Measurements from ENCODE around the gene HOXD12.

DNA sequence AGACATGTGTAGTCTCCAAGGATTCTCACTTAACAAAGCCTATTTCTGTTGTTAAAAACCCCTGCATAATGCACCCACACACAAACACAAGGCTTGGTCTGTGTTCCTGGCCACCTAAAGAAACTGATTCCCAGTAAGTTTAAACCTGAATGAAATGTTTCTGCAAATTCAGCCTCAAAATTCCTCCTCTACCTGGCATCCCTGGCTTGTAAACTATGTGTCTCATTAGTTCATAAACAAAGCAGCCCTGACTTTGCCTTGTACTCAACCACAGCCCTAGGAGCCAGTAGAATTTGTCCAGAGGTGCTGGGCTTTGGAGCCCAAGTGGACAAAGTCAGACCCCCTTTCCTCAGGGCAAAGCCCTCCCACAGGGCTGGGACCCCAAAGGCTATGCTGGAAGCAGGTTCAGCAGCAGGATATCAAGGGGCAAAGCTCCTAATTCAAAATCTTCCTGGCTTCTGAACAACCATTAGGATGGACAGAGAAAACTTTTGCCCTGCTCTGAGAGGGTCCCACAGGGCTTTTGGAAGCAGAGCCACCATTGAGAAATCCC, 9.7 kb upstream of the HOXD12 start:
- TF ChIP-seq, protein P1, sequence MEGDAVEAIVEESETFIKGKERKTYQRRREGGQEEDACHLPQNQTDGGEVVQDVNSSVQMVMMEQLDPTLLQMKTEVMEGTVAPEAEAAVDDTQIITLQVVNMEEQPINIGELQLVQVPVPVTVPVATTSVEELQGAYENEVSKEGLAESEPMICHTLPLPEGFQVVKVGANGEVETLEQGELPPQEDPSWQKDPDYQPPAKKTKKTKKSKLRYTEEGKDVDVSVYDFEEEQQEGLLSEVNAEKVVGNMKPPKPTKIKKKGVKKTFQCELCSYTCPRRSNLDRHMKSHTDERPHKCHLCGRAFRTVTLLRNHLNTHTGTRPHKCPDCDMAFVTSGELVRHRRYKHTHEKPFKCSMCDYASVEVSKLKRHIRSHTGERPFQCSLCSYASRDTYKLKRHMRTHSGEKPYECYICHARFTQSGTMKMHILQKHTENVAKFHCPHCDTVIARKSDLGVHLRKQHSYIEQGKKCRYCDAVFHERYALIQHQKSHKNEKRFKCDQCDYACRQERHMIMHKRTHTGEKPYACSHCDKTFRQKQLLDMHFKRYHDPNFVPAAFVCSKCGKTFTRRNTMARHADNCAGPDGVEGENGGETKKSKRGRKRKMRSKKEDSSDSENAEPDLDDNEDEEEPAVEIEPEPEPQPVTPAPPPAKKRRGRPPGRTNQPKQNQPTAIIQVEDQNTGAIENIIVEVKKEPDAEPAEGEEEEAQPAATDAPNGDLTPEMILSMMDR (conservative IDR thresholded peaks at IDR 0.05; ENCODE audit: low read depth in 2 of 2), result no peak
- TF ChIP-seq EZH2 (IDR thresholded peaks at IDR 0.05; ENCODE audit: low read depth, unreplicated experiment) (no peak), EZH2phosphoT487 (IDR thresholded peaks at IDR 0.05; ENCODE audit: unreplicated experiment) (no peak), POLR2AphosphoS5 (IDR thresholded peaks at IDR 0.05; ENCODE audit: low read depth) (no peak), CREB1 (CRISPR knock-in tag; IDR thresholded peaks at IDR 0.05; ENCODE audit: low read depth) (no peak), ZNF114 (CRISPR knock-in tag; IDR thresholded peaks at IDR 0.05) (no peak), NANOG (IDR thresholded peaks at IDR 0.05; ENCODE audit: borderline replicate concordance) (no peak)
- TF ChIP-seq, protein P2, sequence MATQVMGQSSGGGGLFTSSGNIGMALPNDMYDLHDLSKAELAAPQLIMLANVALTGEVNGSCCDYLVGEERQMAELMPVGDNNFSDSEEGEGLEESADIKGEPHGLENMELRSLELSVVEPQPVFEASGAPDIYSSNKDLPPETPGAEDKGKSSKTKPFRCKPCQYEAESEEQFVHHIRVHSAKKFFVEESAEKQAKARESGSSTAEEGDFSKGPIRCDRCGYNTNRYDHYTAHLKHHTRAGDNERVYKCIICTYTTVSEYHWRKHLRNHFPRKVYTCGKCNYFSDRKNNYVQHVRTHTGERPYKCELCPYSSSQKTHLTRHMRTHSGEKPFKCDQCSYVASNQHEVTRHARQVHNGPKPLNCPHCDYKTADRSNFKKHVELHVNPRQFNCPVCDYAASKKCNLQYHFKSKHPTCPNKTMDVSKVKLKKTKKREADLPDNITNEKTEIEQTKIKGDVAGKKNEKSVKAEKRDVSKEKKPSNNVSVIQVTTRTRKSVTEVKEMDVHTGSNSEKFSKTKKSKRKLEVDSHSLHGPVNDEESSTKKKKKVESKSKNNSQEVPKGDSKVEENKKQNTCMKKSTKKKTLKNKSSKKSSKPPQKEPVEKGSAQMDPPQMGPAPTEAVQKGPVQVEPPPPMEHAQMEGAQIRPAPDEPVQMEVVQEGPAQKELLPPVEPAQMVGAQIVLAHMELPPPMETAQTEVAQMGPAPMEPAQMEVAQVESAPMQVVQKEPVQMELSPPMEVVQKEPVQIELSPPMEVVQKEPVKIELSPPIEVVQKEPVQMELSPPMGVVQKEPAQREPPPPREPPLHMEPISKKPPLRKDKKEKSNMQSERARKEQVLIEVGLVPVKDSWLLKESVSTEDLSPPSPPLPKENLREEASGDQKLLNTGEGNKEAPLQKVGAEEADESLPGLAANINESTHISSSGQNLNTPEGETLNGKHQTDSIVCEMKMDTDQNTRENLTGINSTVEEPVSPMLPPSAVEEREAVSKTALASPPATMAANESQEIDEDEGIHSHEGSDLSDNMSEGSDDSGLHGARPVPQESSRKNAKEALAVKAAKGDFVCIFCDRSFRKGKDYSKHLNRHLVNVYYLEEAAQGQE (IDR thresholded peaks at IDR 0.05; ENCODE audit: unreplicated experiment), result no peak
- TF ChIP-seq, protein P3, sequence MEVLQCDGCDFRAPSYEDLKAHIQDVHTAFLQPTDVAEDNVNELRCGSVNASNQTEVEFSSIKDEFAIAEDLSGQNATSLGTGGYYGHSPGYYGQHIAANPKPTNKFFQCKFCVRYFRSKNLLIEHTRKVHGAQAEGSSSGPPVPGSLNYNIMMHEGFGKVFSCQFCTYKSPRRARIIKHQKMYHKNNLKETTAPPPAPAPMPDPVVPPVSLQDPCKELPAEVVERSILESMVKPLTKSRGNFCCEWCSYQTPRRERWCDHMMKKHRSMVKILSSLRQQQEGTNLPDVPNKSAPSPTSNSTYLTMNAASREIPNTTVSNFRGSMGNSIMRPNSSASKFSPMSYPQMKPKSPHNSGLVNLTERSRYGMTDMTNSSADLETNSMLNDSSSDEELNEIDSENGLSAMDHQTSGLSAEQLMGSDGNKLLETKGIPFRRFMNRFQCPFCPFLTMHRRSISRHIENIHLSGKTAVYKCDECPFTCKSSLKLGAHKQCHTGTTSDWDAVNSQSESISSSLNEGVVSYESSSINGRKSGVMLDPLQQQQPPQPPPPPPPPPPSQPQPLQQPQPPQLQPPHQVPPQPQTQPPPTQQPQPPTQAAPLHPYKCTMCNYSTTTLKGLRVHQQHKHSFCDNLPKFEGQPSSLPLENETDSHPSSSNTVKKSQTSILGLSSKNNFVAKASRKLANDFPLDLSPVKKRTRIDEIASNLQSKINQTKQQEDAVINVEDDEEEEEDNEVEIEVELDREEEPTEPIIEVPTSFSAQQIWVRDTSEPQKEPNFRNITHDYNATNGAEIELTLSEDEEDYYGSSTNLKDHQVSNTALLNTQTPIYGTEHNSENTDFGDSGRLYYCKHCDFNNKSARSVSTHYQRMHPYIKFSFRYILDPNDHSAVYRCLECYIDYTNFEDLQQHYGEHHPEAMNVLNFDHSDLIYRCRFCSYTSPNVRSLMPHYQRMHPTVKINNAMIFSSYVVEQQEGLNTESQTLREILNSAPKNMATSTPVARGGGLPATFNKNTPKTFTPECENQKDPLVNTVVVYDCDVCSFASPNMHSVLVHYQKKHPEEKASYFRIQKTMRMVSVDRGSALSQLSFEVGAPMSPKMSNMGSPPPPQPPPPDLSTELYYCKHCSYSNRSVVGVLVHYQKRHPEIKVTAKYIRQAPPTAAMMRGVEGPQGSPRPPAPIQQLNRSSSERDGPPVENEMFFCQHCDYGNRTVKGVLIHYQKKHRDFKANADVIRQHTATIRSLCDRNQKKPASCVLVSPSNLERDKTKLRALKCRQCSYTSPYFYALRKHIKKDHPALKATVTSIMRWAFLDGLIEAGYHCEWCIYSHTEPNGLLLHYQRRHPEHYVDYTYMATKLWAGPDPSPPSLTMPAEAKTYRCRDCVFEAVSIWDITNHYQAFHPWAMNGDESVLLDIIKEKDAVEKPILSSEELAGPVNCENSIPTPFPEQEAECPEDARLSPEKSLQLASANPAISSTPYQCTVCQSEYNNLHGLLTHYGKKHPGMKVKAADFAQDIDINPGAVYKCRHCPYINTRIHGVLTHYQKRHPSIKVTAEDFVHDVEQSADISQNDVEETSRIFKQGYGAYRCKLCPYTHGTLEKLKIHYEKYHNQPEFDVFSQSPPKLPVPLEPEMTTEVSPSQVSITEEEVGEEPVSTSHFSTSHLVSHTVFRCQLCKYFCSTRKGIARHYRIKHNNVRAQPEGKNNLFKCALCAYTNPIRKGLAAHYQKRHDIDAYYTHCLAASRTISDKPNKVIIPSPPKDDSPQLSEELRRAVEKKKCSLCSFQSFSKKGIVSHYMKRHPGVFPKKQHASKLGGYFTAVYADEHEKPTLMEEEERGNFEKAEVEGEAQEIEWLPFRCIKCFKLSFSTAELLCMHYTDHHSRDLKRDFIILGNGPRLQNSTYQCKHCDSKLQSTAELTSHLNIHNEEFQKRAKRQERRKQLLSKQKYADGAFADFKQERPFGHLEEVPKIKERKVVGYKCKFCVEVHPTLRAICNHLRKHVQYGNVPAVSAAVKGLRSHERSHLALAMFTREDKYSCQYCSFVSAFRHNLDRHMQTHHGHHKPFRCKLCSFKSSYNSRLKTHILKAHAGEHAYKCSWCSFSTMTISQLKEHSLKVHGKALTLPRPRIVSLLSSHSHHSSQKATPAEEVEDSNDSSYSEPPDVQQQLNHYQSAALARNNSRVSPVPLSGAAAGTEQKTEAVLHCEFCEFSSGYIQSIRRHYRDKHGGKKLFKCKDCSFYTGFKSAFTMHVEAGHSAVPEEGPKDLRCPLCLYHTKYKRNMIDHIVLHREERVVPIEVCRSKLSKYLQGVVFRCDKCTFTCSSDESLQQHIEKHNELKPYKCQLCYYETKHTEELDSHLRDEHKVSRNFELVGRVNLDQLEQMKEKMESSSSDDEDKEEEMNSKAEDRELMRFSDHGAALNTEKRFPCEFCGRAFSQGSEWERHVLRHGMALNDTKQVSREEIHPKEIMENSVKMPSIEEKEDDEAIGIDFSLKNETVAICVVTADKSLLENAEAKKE (CRISPR knock-in tag; IDR thresholded peaks at IDR 0.05), result no peak
